ENCODE results near the gene NDUFA5.

- TF ChIP-seq EP300 (IDR thresholded peaks at IDR 0.05) (no peak), POLR2A (IDR thresholded peaks at IDR 0.05) (no peak)
Measured at GRCh38 chr7:123539871-123540270, 17.7 kb downstream of the NDUFA5 start.

Data from ovary (tissue), 1 donor.